Lower leg skin (tissue), 3 donors: ENCODE data around the gene EGFL6.

Experiments
- CTCF ChIP-seq, 3 donors: fragments of 450-650 bp; IDR thresholded peaks; one replicate each; pipeline ENCODE4 v1.5.1; 2016; ENCODE audit warnings: antibody characterized with exemption in 3 of 3, mild to moderate bottlenecking in 3 of 3, moderate library complexity in 2 of 3
- POLR2A ChIP-seq, 2 donors: fragments of 450-650 bp; IDR thresholded peaks; one replicate each; pipeline ENCODE4 v1.6.1; 2016 to 2017; ENCODE audit warnings: antibody characterized with exemption in 2 of 2, mild to moderate bottlenecking in 1 of 2, moderate library complexity in 1 of 2

DNA sequence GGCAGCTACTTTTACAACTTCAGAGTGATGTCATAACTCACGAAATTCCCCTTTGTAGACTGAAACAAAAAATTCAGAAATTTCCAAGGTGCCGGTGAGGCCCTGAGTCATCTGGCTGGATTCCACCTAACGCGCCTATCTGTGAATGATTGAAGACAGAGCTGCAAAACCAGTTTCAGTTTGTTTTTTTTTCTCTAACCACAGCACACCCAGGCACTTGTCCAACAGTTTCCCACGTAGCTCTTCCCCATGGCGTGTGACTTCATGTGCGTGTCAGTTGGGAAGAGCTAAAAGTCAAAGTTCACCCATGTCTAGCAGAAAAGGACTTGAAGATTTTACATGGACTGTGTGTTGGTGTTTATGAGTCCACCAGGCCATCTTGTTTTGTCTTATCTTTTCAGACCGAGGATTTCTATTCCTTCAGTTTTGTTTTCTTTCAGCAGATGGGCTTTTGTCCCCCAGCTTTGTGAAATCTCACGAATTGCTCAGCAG, 99.9 kb downstream of the EGFL6 start:
- TF ChIP-seq CTCF (IDR thresholded peaks at IDR 0.05) (no peak), POLR2A (IDR thresholded peaks at IDR 0.05) (no peak)
